HG02981 (cell line): ENCODE results near the gene BMPER.

Experiments used
- ATAC-seq: cut with Tn5 transposase; IDR thresholded peaks from one replicate; pipeline ENCODE4 v1.9.1; 2021; ENCODE audit warnings: mild to moderate bottlenecking, moderate library complexity; ENCODE audit not compliant: unreplicated experiment

Gene BMPER

GRCh38 chr7:34130558-34131295 lies 225.4 kb downstream of the BMPER start:
- no peak for ATAC-seq

GRCh38 chr7:34131371-34131770 lies 226.0 kb downstream of the BMPER start:
- no peak for ATAC-seq

- no peak for ATAC-seq
Measured at GRCh38 chr7:34133356-34133982, 228.1 kb downstream of the BMPER start.

GRCh38 chr7:34133983-34134782 lies 228.8 kb downstream of the BMPER start:
- no peak for ATAC-seq

- no peak for ATAC-seq
Measured at GRCh38 chr7:34135924-34136323, 230.6 kb downstream of the BMPER start.

GRCh38 chr7:34136698-34137097 lies 231.4 kb downstream of the BMPER start:
- no peak for ATAC-seq

GRCh38 chr7:34137176-34137575 lies 231.8 kb downstream of the BMPER start:
- no peak for ATAC-seq

GRCh38 chr7:34138483-34138882 lies 233.1 kb downstream of the BMPER start:
- no peak for ATAC-seq

GRCh38 chr7:34139086-34139485 lies 233.7 kb downstream of the BMPER start:
- no peak for ATAC-seq

- no peak for ATAC-seq
Measured at GRCh38 chr7:34140066-34140465, 234.7 kb downstream of the BMPER start.

- ATAC-seq: no peak
Measured at GRCh38 chr7:34143402-34143801, 238.1 kb downstream of the BMPER start.

GRCh38 chr7:34145603-34146002 lies 240.3 kb downstream of the BMPER start:
- no peak for ATAC-seq

- ATAC-seq: no peak
Measured at GRCh38 chr7:34153656-34154270, 248.4 kb downstream of the BMPER start.

GRCh38 chr7:34155220-34155908 lies 250.0 kb downstream of the BMPER start:
- no peak for ATAC-seq

GRCh38 chr7:34156336-34156735 lies 251.0 kb downstream of the BMPER start:
- no peak for ATAC-seq

- ATAC-seq: no peak
Measured at GRCh38 chr7:34157137-34157536, 251.8 kb downstream of the BMPER start.

GRCh38 chr7:34158368-34159153 lies 253.2 kb downstream of the BMPER start:
- ATAC-seq: no peak

GRCh38 chr7:34160261-34160752 lies 255.0 kb downstream of the BMPER start:
- ATAC-seq: no peak

GRCh38 chr7:34162027-34162565 lies 256.8 kb downstream of the BMPER start:
- ATAC-seq: no peak

GRCh38 chr7:34162677-34163076 lies 257.3 kb downstream of the BMPER start:
- no peak for ATAC-seq
